H1 (cell line): ENCODE results near the gene ZNF189. TPM values are rescaled to one million over a fixed set of nuclear protein-coding genes. Genes with fewer than 3 reads are reported as not detected.

Experiments
- CTCF ChIA-PET: fragments of 300-600 bp; sonication (Branson Sonifier 250); formaldehyde crosslinking; loops from one replicate; lab custom pipeline; 2021; ENCODE audit not compliant: partially characterized antibody; lab: Charles Lee
- POLR2A ChIA-PET: fragments of 300-600 bp; sonication (Branson Sonifier 250); formaldehyde crosslinking; loops from one replicate; lab custom pipeline; 2021; ENCODE audit warnings: inconsistent platforms; ENCODE audit not compliant: partially characterized antibody; lab: Charles Lee
- DNase-seq, 2 experiments: peaks; one replicate each; pipeline versions ENCODE4 v3.0.0 to v3.0.0-alpha.2; 2010 to 2022; ENCODE audit warnings: low spot score in 2 of 2, low read depth in 1 of 2, mixed read lengths in 1 of 2
- FAIRE-seq: peaks from 2 replicates; lab custom pipeline; 2011; peaks lifted over from hg19 to GRCh38; lab: Jason Lieb, UNC
- H2AFZ ChIP-seq: 2 replicates; pipeline ENCODE4 v1.8.1; 2012; ENCODE audit warnings: low read length, inconsistent platforms
- H2AK5ac ChIP-seq: 2 replicates; pipeline ENCODE4 v1.6.1; 2013; ENCODE audit warnings: low read depth, low read length
- H2BK120ac ChIP-seq: replicated peaks from 2 replicates; pipeline ENCODE3; 2013; ENCODE audit warnings: low read depth, low read length, inconsistent platforms
- H2BK12ac ChIP-seq: 2 replicates; pipeline ENCODE4 v1.6.1; 2013; ENCODE audit warnings: low read depth, low read length
- H2BK15ac ChIP-seq: 2 replicates; pipeline ENCODE4 v1.6.1; 2013; ENCODE audit warnings: low read length
- H2BK20ac ChIP-seq: 2 replicates; pipeline ENCODE4 v1.6.1; 2013; ENCODE audit warnings: low read length
- H2BK5ac ChIP-seq: 2 replicates; pipeline ENCODE4 v1.6.1; 2013; ENCODE audit warnings: low read depth, low read length
- H3K14ac ChIP-seq: 2 replicates; pipeline ENCODE4 v1.6.1; 2013; ENCODE audit warnings: inconsistent platforms; ENCODE audit not compliant: insufficient read length
- H3K18ac ChIP-seq: 2 replicates; pipeline ENCODE4 v1.6.1; 2013; ENCODE audit warnings: low read length; ENCODE audit errors: extremely low read depth
- H3K23ac ChIP-seq: 2 replicates; pipeline ENCODE4 v1.6.1; 2013; ENCODE audit warnings: inconsistent platforms; ENCODE audit not compliant: insufficient read length
- H3K23me2 ChIP-seq: 2 replicates; pipeline ENCODE4 v1.6.1; 2013; ENCODE audit warnings: low read depth, low read length
- H3K27ac ChIP-seq: 2 replicates; pipeline ENCODE4 v1.6.1; 2011; ENCODE audit warnings: low read depth, low read length, inconsistent platforms
- H3K27me3 ChIP-seq, 4 experiments: replicated peaks in 1 of 4; 1 replicate in 1 of 4; 2 replicates in 3 of 4; pipeline versions ENCODE4 v1.6.1 to v1.8.1; 2011 to 2013; ENCODE audit warnings: low read length in 3 of 4, mild to moderate bottlenecking in 3 of 4, inconsistent platforms in 2 of 4, mixed read lengths in 2 of 4, moderate library complexity in 1 of 4; ENCODE audit not compliant: control insufficient read depth in 3 of 4, insufficient read depth in 3 of 4; ENCODE audit errors: extremely low read depth in 1 of 4
- H3K36me3 ChIP-seq, 4 experiments: 2 replicates each; pipeline versions ENCODE4 v1.6.1 to v1.8.1; 2011 to 2013; ENCODE audit warnings: mild to moderate bottlenecking in 4 of 4, low read length in 3 of 4, moderate library complexity in 2 of 4, control low read depth in 1 of 4, inconsistent platforms in 1 of 4; ENCODE audit not compliant: insufficient read depth in 4 of 4, control insufficient read depth in 2 of 4
- H3K4ac ChIP-seq: replicated peaks from 2 replicates; pipeline ENCODE3; 2013; ENCODE audit warnings: low read length, low read depth, mixed read lengths, inconsistent platforms; ENCODE audit not compliant: insufficient read length
- H3K4me1 ChIP-seq, 4 experiments: replicated peaks in 1 of 4; 1 replicate in 1 of 4; 2 replicates in 3 of 4; pipeline versions ENCODE4 v1.6.1 to v1.8.1; 2011 to 2013; ENCODE audit warnings: low read length in 3 of 4, inconsistent platforms in 2 of 4, mixed read lengths in 1 of 4; ENCODE audit not compliant: insufficient read depth in 4 of 4, control insufficient read depth in 3 of 4
- H3K4me2 ChIP-seq, 2 experiments: 2 replicates each; pipeline versions ENCODE4 v1.6.1 to v1.8.1; 2011 to 2013; ENCODE audit warnings: low read depth in 2 of 2, low read length in 2 of 2, control low read depth in 1 of 2, inconsistent platforms in 1 of 2, mild to moderate bottlenecking in 1 of 2; ENCODE audit not compliant: insufficient read depth in 1 of 2
- H3K4me3 ChIP-seq, 4 experiments: fragments of 200-600, 300-600 bp in 1 of 4; sonication (generic), shearing (Covaris generic), sonication (Bioruptor Twin) in 1 of 4; 2 replicates each; pipeline versions ENCODE4 v1.5.1 to v1.8.1; 2011 to 2016; ENCODE audit warnings: low read length in 4 of 4, low read depth in 3 of 4, control low read depth in 2 of 4, inconsistent platforms in 2 of 4, mild to moderate bottlenecking in 2 of 4, mixed read lengths in 1 of 4, moderate library complexity in 1 of 4; ENCODE audit not compliant: insufficient read depth in 2 of 4; ENCODE audit errors: extremely low read depth in 1 of 4
- H3K56ac ChIP-seq: replicated peaks from 2 replicates; pipeline ENCODE3; 2013; ENCODE audit warnings: low read depth, mild to moderate bottlenecking, mixed read lengths, low read length, inconsistent platforms; ENCODE audit not compliant: insufficient read length
- H3K79me1 ChIP-seq: 2 replicates; pipeline ENCODE4 v1.6.1; 2013; ENCODE audit warnings: low read depth, low read length, control low read depth
- H3K79me2 ChIP-seq, 2 experiments: 2 replicates each; pipeline versions ENCODE4 v1.6.1 to v1.8.1; 2012 to 2013; ENCODE audit warnings: low read length in 2 of 2, mild to moderate bottlenecking in 2 of 2, inconsistent platforms in 1 of 2; ENCODE audit not compliant: insufficient read depth in 2 of 2, control insufficient read depth in 1 of 2
- H3K9ac ChIP-seq, 4 experiments: replicated peaks in 1 of 4; 1 replicate in 1 of 4; 2 replicates in 3 of 4; pipeline versions ENCODE4 v1.6.1 to v1.8.1; 2011 to 2013; ENCODE audit warnings: low read depth in 3 of 4, low read length in 3 of 4, control low read depth in 2 of 4, mild to moderate bottlenecking in 2 of 4, moderate library complexity in 2 of 4, inconsistent platforms in 1 of 4; ENCODE audit errors: extremely low read depth in 1 of 4
- H3K9me3 ChIP-seq, 2 experiments: 2 replicates each; pipeline versions ENCODE4 v1.6.1 to v1.8.1; 2012 to 2013; ENCODE audit warnings: mild to moderate bottlenecking in 2 of 2, moderate library complexity in 2 of 2, control low read depth in 1 of 2, inconsistent platforms in 1 of 2, low read depth in 1 of 2, low read length in 1 of 2, mixed read lengths in 1 of 2; ENCODE audit not compliant: insufficient read depth in 2 of 2
- H4K20me1 ChIP-seq, 2 experiments: replicated peaks in 1 of 2; 2 replicates each; pipeline versions ENCODE3 to v1.8.1; 2011 to 2013; ENCODE audit warnings: inconsistent platforms in 2 of 2, low read length in 2 of 2, mild to moderate bottlenecking in 1 of 2; ENCODE audit not compliant: insufficient read depth in 2 of 2, control insufficient read depth in 1 of 2
- H4K5ac ChIP-seq: 2 replicates; pipeline ENCODE4 v1.6.1; 2013; ENCODE audit warnings: low read length, low read depth, mixed read lengths, inconsistent platforms; ENCODE audit not compliant: insufficient read length
- H4K8ac ChIP-seq: 2 replicates; pipeline ENCODE4 v1.8.0; 2013; ENCODE audit warnings: mild to moderate bottlenecking, moderate library complexity, low read length, inconsistent platforms; ENCODE audit not compliant: insufficient read depth; ENCODE audit errors: extremely low read depth
- H4K91ac ChIP-seq: replicated peaks from 2 replicates; pipeline ENCODE3; 2013; ENCODE audit warnings: low read length, mixed read lengths, inconsistent platforms; ENCODE audit not compliant: insufficient read length
- ATF3 ChIP-seq: IDR thresholded peaks from 2 replicates; pipeline ENCODE4 v1.6.1; 2011; ENCODE audit warnings: low read depth, mild to moderate bottlenecking, low read length; ENCODE audit not compliant: insufficient read depth
- BCL11A ChIP-seq, 2 experiments: IDR thresholded peaks; one replicate each; pipeline ENCODE4 v1.6.1; 2011; ENCODE audit warnings: low read depth in 2 of 2, low read length in 2 of 2, mild to moderate bottlenecking in 2 of 2
- BRCA1 ChIP-seq: IDR thresholded peaks from 2 replicates; pipeline ENCODE4 v1.6.1; 2012; ENCODE audit warnings: low read depth, low read length, improper control_type of control experiment
- CBX5 ChIP-seq: fragments of 300-800, 300-1000 bp; sonication (generic); IDR thresholded peaks from 2 replicates; pipeline ENCODE4 v1.7.1; 2016; ENCODE audit warnings: antibody characterized with exemption, low read length, low read depth
- KDM1A ChIP-seq: fragments of 200-600, 300-600 bp; sonication (generic); IDR thresholded peaks from 2 replicates; pipeline ENCODE4 v1.7.1; 2016; ENCODE audit warnings: mild to moderate bottlenecking, low read length, borderline replicate concordance
- RFX5 ChIP-seq: IDR thresholded peaks from 2 replicates; pipeline ENCODE4 v1.6.1; 2011; ENCODE audit warnings: low read depth, low read length, improper control_type of control experiment, borderline replicate concordance
- RNF2 ChIP-seq: fragments of 200-900, 300-1000 bp; sonication (generic); IDR thresholded peaks from 2 replicates; pipeline ENCODE4 v1.7.1; 2016; ENCODE audit warnings: borderline replicate concordance, low read depth, mild to moderate bottlenecking, antibody characterized with exemption, low read length; ENCODE audit not compliant: poor library complexity, severe bottlenecking; ENCODE audit errors: missing control alignments
- SIX5 ChIP-seq: IDR thresholded peaks from 2 replicates; pipeline ENCODE4 v1.6.1; 2011; ENCODE audit warnings: mild to moderate bottlenecking, low read depth, low read length
- SRF ChIP-seq: IDR thresholded peaks from 2 replicates; pipeline ENCODE4 v1.6.1; 2011; ENCODE audit warnings: mild to moderate bottlenecking, low read depth, low read length, moderate library complexity
- USF2 ChIP-seq: IDR thresholded peaks from 2 replicates; pipeline ENCODE4 v1.6.1; 2011; ENCODE audit warnings: low read length, improper control_type of control experiment
- WGBS, 2 experiments: shearing (Covaris generic) in 1 of 2; methylation state at CpG; one replicate each; pipeline versions ENCODE4 v1.1.6 to v1.1.7; 2013 to 2015; ENCODE audit warnings: low lambda C conversion rate in 2 of 2, mixed read lengths in 2 of 2, inconsistent platforms in 1 of 2, low coverage in 1 of 2, missing lambda C conversion rate in 1 of 2; ENCODE audit not compliant: insufficient replicate concordance in 2 of 2, insufficient coverage in 1 of 2, insufficient read length in 1 of 2; ENCODE audit errors: extremely low coverage in 1 of 2, missing lambda C conversion rate in 1 of 2; 5-methylcytosine and 5-hydroxymethylcytosine counted together
- polyA plus RNA-seq, 7 experiments: library from polyadenylated mRNA; depleted of rRNA in 3 of 7; stranded (reverse) in 5 of 7; unstranded in 2 of 7; fragments of >200 nt in 5 of 7; fragments of 200-250 nt in 2 of 7; gene quantifications; 1 replicate in 5 of 7; 2 replicates in 1 of 7; 4 replicates in 1 of 7; pipeline versions ENCODE4 v1.2.1 to v1.2.3, GENCODE V29; 2011 to 2013; ENCODE audit warnings: missing spikeins in 2 of 7, mixed read lengths in 2 of 7
- total RNA-seq: library from RNA; stranded (reverse); fragmentation: NEBNext Ultra II Directional; extraction: Animal tissue kit (Norgen Biotek cat#: 25700); gene quantifications from 2 replicates; pipeline ENCODE4 v1.2.1, GENCODE V29; 2021

ZNF189 gene
- total and polyA plus RNA-seq, 2 of the 8 experiments (the other 6 are each of a cell fraction or from before 2014, with no cell fraction given), result 1.9 to 12.3 TPM

GRCh38 chr9:101453776-101454570 lies 55.3 kb downstream of the ZNF189 start:
- Histone ChIP-seq H3K23ac (no peak overlapping the region), H3K36me3 (no peaks in the 10 kb centered on the region), H4K91ac (no peak overlapping the region), H2BK5ac (no peak overlapping the region), H3K18ac (no peak overlapping the region), H3K23me2 (peaks cover 1% of the 10 kb centered on the region; the same call in 1 of the 2 replicates), H2BK120ac (no peak overlapping the region), H3K4me1 (peaks cover 0 to 6% (median 3%) of the 10 kb centered on the region in 4 experiments; a peak in 1 of 7 replicates), H2AFZ (no peak overlapping the region), H2AK5ac (no peak overlapping the region), H3K56ac (no peak overlapping the region), H3K27me3 (no peaks in the 10 kb centered on the region), H3K9ac (no peak overlapping the region), H3K14ac (no peak overlapping the region), H4K8ac (no peak overlapping the region), H3K9me3 (peaks cover 2 to 6% of the 10 kb centered on the region in 2 experiments; a peak in 2 of 4 replicates), H4K20me1 (no peaks in the 10 kb centered on the region), H4K5ac (no peak overlapping the region), H2BK20ac (no peak overlapping the region), H3K4ac (no peak overlapping the region), H3K4me2 (no peak overlapping the region), H3K79me2 (no peaks in the 10 kb centered on the region), H3K4me3 (no peak overlapping the region), H2BK15ac (no peak overlapping the region), H3K79me1 (no peaks in the 10 kb centered on the region), H2BK12ac (no peak overlapping the region), H3K27ac (no peak overlapping the region)
- FAIRE-seq, result no peak
- 97% methylated on average over 4 of the region's 4 CpGs; no CpG with 5 or more reads in 1 of the 2 experiments for WGBS, 2 experiments
- no peak for DNase-seq
- ChIA-PET POLR2A (interaction anchor here (1.1 to 1.5 kb wide), 2 partner anchors 15 to 33 kb away, joined by 3 read pairs; a partner anchor contains a TSS), CTCF (interaction anchor here (0.9 to 10.3 kb wide), 7 partner anchors 8 to 109 kb away, joined by 3 to 122 read pairs (median 4); a partner anchor contains a TSS)
- TF ChIP-seq SRF (no peak), BRCA1 (no peak), USF2 (no peak), RNF2 (no peak), KDM1A (no peak), SIX5 (no peak), BCL11A (IDR thresholded peaks at IDR 0.05; ENCODE audit: low read depth in 2 of 2, low read length in 2 of 2) (no peak), RFX5 (no peak), ATF3 (no peak), CBX5 (no peak)
